H1 (cell line): Measurements from ENCODE around the gene BBS2. TPM values are rescaled to one million over a fixed set of nuclear protein-coding genes. Genes with fewer than 3 reads are reported as not detected.

Source experiments
- CHD1 ChIP-seq: IDR thresholded peaks from 2 replicates; pipeline ENCODE4 v1.6.1; 2012; ENCODE audit warnings: low read depth, low read length, improper control_type of control experiment
- CTCF ChIP-seq, 3 experiments: IDR thresholded peaks; 1 replicate in 2 of 3; 2 replicates in 1 of 3; pipeline versions ENCODE4 v1.5.1 to v1.6.1; 2011; ENCODE audit warnings: low read length in 3 of 3, mild to moderate bottlenecking in 3 of 3, inconsistent platforms in 2 of 3, low read depth in 1 of 3, moderate library complexity in 1 of 3; ENCODE audit not compliant: insufficient read depth in 1 of 3; ENCODE audit errors: control extremely low read depth in 1 of 3
- KDM5A ChIP-seq: fragments of 200-600 bp; IDR thresholded peaks from 2 replicates; pipeline ENCODE4 v1.7.1; 2012; ENCODE audit warnings: mild to moderate bottlenecking, low read length, inconsistent platforms, mixed read lengths
- RNF2 ChIP-seq: fragments of 200-900, 300-1000 bp; sonication (generic); IDR thresholded peaks from 2 replicates; pipeline ENCODE4 v1.7.1; 2016; ENCODE audit warnings: borderline replicate concordance, low read depth, mild to moderate bottlenecking, antibody characterized with exemption, low read length; ENCODE audit not compliant: poor library complexity, severe bottlenecking; ENCODE audit errors: missing control alignments
- SP2 ChIP-seq: IDR thresholded peaks from 2 replicates; pipeline ENCODE4 v1.6.1; 2012; ENCODE audit warnings: mild to moderate bottlenecking, low read length, inconsistent platforms
- polyA plus RNA-seq, 7 experiments: library from polyadenylated mRNA; depleted of rRNA in 3 of 7; stranded (reverse) in 5 of 7; unstranded in 2 of 7; fragments of >200 nt in 5 of 7; fragments of 200-250 nt in 2 of 7; gene quantifications; 1 replicate in 5 of 7; 2 replicates in 1 of 7; 4 replicates in 1 of 7; pipeline versions ENCODE4 v1.2.1 to v1.2.3, GENCODE V29; 2011 to 2013; ENCODE audit warnings: missing spikeins in 2 of 7, mixed read lengths in 2 of 7
- total RNA-seq: library from RNA; stranded (reverse); fragmentation: NEBNext Ultra II Directional; extraction: Animal tissue kit (Norgen Biotek cat#: 25700); gene quantifications from 2 replicates; pipeline ENCODE4 v1.2.1, GENCODE V29; 2021

The BBS2 gene
- total and polyA plus RNA-seq, 2 of the 8 experiments (the other 6 are each of a cell fraction or from before 2014, with no cell fraction given): 12.3 to 15.1 TPM

- TF ChIP-seq CTCF (IDR thresholded peaks at IDR 0.05; ENCODE audit: control extremely low read depth in 1 of 3, insufficient read depth in 1 of 3, low read depth in 1 of 3, low read length in 3 of 3) (no peak), SP2 (no peak), KDM5A (no peak), CHD1 (no peak), RNF2 (no peak)
These were observed 29.3 kb upstream of the BBS2 start (continued) for GRCh38 chr16:56549161-56549560.
